C4-2B (cell line): Measurements from ENCODE around the gene BTBD1.

Experiments used
- CTCF ChIP-seq: fragments of 450-650 bp; conservative IDR thresholded peaks from 2 replicates; pipeline ENCODE4 v1.5.1; 2017; ENCODE audit warnings: mild to moderate bottlenecking
- ZFX ChIP-seq: fragments of 450-650 bp; IDR thresholded peaks from 2 replicates; pipeline ENCODE4 v1.6.1; 2017

DNA sequence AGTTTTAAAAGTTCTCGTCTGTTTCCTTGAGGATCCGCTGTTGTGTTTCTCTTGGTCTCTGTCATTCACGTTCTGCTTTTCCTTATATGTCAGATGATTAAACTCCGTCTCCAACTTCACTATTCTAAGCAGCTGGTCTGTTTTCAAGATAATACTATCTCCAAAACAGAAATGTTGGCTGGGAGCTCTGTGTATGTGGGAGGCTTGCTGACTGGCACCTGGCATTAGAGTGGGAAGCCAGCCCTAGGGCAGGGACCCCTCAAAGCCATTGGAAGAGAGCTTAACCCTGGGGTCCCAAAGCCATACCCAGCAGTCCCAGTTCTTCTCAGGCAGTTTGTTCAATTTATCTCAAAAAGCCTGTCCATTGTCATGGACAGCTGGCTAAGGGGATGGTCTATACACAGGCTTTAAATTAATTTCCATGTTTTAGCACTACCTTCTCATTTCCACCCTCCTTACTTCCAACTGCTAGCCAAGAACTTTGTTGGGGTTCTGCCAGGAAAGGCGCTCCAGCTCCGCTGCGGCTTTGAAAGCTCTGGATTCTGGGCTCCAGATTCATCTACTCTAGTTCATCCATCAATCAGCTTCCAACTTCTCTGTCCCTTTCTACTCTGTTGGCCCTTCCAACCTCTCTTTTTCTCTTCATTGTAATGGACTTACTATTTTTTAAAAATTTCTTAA lies 9.2 kb downstream of the BTBD1 start:
- no peak for TF ChIP-seq CTCF
- no peak for TF ChIP-seq ZFX
